ENCODE measurements around the gene KRTAP10-8. TPM values are rescaled to one million over a fixed set of nuclear protein-coding genes. Genes with fewer than 3 reads are reported as not detected.

KRTAP10-8 gene
- total RNA-seq, 1 donor from 2014 or later: not detected

GRCh38 chr21:44593598-44594405 is 18.1 kb upstream of the KRTAP10-8 start:
- TF ChIP-seq CTCF (IDR thresholded peaks at IDR 0.05; ENCODE audit: borderline replicate concordance): no peak
- Histone ChIP-seq H3K4me1 (peaks cover 8% of the 10 kb centered on the region), H3K4me3 (no peak overlapping the region), H3K36me3 (no peaks in the 10 kb centered on the region), H3K27ac (replicated peaks) (no peak overlapping the region), H3K9me3 (replicated peaks) (peaks cover 9% of the 10 kb centered on the region), H3K27me3 (ENCODE audit: low read depth) (peaks cover 33% of the 10 kb centered on the region)
- intact Hi-C loops (cut with micrococcal nuclease): no loop called here
- DNase-seq: no peak

- DNase-seq: no peak
- no peaks in the 10 kb centered on the region for H3K36me3 ChIP-seq
- H3K9me3 ChIP-seq (replicated peaks): peaks cover 10% of the 10 kb centered on the region
- H3K27me3 ChIP-seq (ENCODE audit: low read depth): peaks cover 35% of the 10 kb centered on the region
- H3K27ac ChIP-seq (replicated peaks): no peak overlapping the region
- no peak overlapping the region for H3K4me3 ChIP-seq
- H3K4me1 ChIP-seq: peaks cover 8% of the 10 kb centered on the region
- TF ChIP-seq CTCF (IDR thresholded peaks at IDR 0.05; ENCODE audit: borderline replicate concordance): no peak
- intact Hi-C loops (cut with micrococcal nuclease): no loop called here
These were observed 17.4 kb upstream of the KRTAP10-8 start for GRCh38 chr21:44594406-44594916.

GRCh38 chr21:44595524-44595923 is 16.4 kb upstream of the KRTAP10-8 start:
- Histone ChIP-seq H3K27me3 (ENCODE audit: low read depth) (peaks cover 31% of the 10 kb centered on the region), H3K36me3 (no peaks in the 10 kb centered on the region), H3K27ac (replicated peaks) (no peak overlapping the region), H3K9me3 (replicated peaks) (peaks cover 10% of the 10 kb centered on the region), H3K4me1 (peaks cover 8% of the 10 kb centered on the region), H3K4me3 (no peak overlapping the region)
- intact Hi-C loops (cut with micrococcal nuclease): no loop called here
- DNase-seq: no peak
- TF ChIP-seq CTCF (IDR thresholded peaks at IDR 0.05; ENCODE audit: borderline replicate concordance): no peak

- intact Hi-C loops (cut with micrococcal nuclease): no loop called here
- no peak overlapping the region for H3K27ac ChIP-seq (replicated peaks)
- H3K4me3 ChIP-seq: no peak overlapping the region
- peaks cover 10% of the 10 kb centered on the region for H3K9me3 ChIP-seq (replicated peaks)
- no peak for DNase-seq
- peaks cover 34% of the 10 kb centered on the region for H3K27me3 ChIP-seq (ENCODE audit: low read depth)
- peaks cover 8% of the 10 kb centered on the region for H3K4me1 ChIP-seq
- TF ChIP-seq CTCF (IDR thresholded peaks at IDR 0.05; ENCODE audit: borderline replicate concordance): no peak
- H3K36me3 ChIP-seq: no peaks in the 10 kb centered on the region
These were observed 15.7 kb upstream of the KRTAP10-8 start for GRCh38 chr21:44596068-44596725.

- no peak for TF ChIP-seq CTCF (IDR thresholded peaks at IDR 0.05; ENCODE audit: borderline replicate concordance)
- Histone ChIP-seq H3K9me3 (replicated peaks) (peaks cover 10% of the 10 kb centered on the region), H3K36me3 (no peaks in the 10 kb centered on the region), H3K27me3 (ENCODE audit: low read depth) (peaks cover 50% of the 10 kb centered on the region), H3K27ac (replicated peaks) (no peak overlapping the region), H3K4me1 (peaks cover 4% of the 10 kb centered on the region), H3K4me3 (no peak overlapping the region)
- intact Hi-C loops (cut with micrococcal nuclease): no loop called here
- DNase-seq: no peak
These were observed 13.8 kb upstream of the KRTAP10-8 start for GRCh38 chr21:44598061-44598460.
